Femur (tissue), 1 donor: ENCODE measurements around the gene COQ5.
"Not testable (repeated sequence)": the region's sequence is repeated elsewhere in the genome, so short reads cannot be mapped to it uniquely, and the experiment has no call there.

Experiments used
- DNase-seq: peaks from one replicate; pipeline ENCODE4 v3.0.0-alpha.2; 2017

COQ5 gene

GRCh38 chr12:120528861-120529525 is at the start of gene COQ5:
Gene COQ5, minus strand, starts transcription at chr12:120529158. Its CDS starts 17 bp downstream, at chr12:120529141.
- DNase-seq: peak; percentile 96

GRCh38 chr12:120574106-120574505 is 45.1 kb upstream of the COQ5 start:
- DNase-seq: no peak

GRCh38 chr12:120573560-120573959 is 44.6 kb upstream of the COQ5 start:
- DNase-seq: no peak

- DNase-seq: no peak
Measured at GRCh38 chr12:120571299-120571698, 42.3 kb upstream of the COQ5 start.

- DNase-seq: no peak
Measured at GRCh38 chr12:120563495-120563894, 34.5 kb upstream of the COQ5 start.

- no peak for DNase-seq
Measured at GRCh38 chr12:120562906-120563305, 33.9 kb upstream of the COQ5 start.

- no peak for DNase-seq
Measured at GRCh38 chr12:120557589-120557988, 28.6 kb upstream of the COQ5 start.

- no peak for DNase-seq
Measured at GRCh38 chr12:120554678-120555077, 25.7 kb upstream of the COQ5 start.

GRCh38 chr12:120546050-120546386 is 17.1 kb upstream of the COQ5 start:
- no peak for DNase-seq

- no peak for DNase-seq
Measured at GRCh38 chr12:120544691-120545090, 15.7 kb upstream of the COQ5 start.

GRCh38 chr12:120542166-120542565 is 13.2 kb upstream of the COQ5 start:
- no peak for DNase-seq

- no peak for DNase-seq
Measured at GRCh38 chr12:120540445-120540844, 11.5 kb upstream of the COQ5 start.

GRCh38 chr12:120539303-120539702 is 10.3 kb upstream of the COQ5 start:
- DNase-seq: no peak

- peak; percentile 50 for DNase-seq
Measured at GRCh38 chr12:120538281-120539156, 9.6 kb upstream of the COQ5 start.

- no peak for DNase-seq
Measured at GRCh38 chr12:120537856-120538220, 8.9 kb upstream of the COQ5 start.

- DNase-seq: no peak
Measured at GRCh38 chr12:120536064-120536791, 7.3 kb upstream of the COQ5 start.

GRCh38 chr12:120534703-120535655 is 6.0 kb upstream of the COQ5 start:
- peak; percentile 57 for DNase-seq

GRCh38 chr12:120534203-120534702 is 5.3 kb upstream of the COQ5 start, which contains the start of gene RNF10:
Gene RNF10, plus strand, starts transcription at chr12:120534356. Its CDS starts 456 bp downstream, at chr12:120534812.
- peak; percentile 88 for DNase-seq

GRCh38 chr12:120532701-120533238 is 3.8 kb upstream of the COQ5 start:
- DNase-seq: no peak

- not testable (repeated sequence) for DNase-seq
Measured at GRCh38 chr12:120530418-120530761, 1.4 kb upstream of the COQ5 start.

- DNase-seq: no peak
Measured at GRCh38 chr12:120529641-120530417, 871 bp upstream of the COQ5 start.
